Measurements from ENCODE around the gene HMG20A. TPM values are rescaled to one million over a fixed set of nuclear protein-coding genes. Genes with fewer than 3 reads are reported as not detected.

The HMG20A gene
- total and polyA plus RNA-seq, 2 experiments from 2014 or later, result 40.0 to 45.6 TPM

DNA sequence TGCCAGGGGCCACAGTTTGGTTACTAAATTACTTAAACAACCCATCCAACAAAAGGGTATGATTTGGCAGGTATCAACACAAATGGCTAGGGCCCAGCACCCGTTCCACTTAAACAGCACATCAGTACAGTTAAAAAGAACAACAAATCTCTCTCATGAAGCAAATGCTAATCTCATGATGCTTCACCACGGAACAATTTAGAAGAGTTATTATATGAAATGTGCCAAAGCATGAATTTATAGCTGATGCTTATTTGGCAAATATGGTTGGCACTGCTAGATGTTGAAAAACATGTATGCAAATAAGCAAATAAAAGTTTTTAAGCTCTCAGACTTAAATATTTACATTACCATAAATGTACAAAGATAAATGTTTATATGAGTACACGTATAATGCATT is 3.1 kb upstream of the HMG20A start:
- TF ChIP-seq CTCF (IDR thresholded peaks at IDR 0.05; ENCODE audit: low read depth, low read length), result no peak
- H3K9me3 ChIP-seq (ENCODE audit: low read depth), result no peaks in the 10 kb centered on the region
- H3K27me3 ChIP-seq, result no peaks in the 10 kb centered on the region
- no peak overlapping the region for H3K4me3 ChIP-seq
- H3K4me1 ChIP-seq (ENCODE audit: low read depth), result peaks cover 27% of the 10 kb centered on the region
- DNase-seq (ENCODE audit: low read depth in 1 of 2, low spot score in 1 of 2), result no peak
- H3K27ac ChIP-seq, result no peak overlapping the region
- no peaks in the 10 kb centered on the region for H3K36me3 ChIP-seq

- Histone ChIP-seq H3K4me1 (ENCODE audit: low read depth) (peaks cover 34% of the 10 kb centered on the region), H3K4me3 (peak overlapping the region; percentile 98), H3K36me3 (no peaks in the 10 kb centered on the region), H3K9me3 (ENCODE audit: low read depth) (no peaks in the 10 kb centered on the region), H3K27ac (no peak overlapping the region), H3K27me3 (no peaks in the 10 kb centered on the region)
- peak in 1 of 2 donors; percentile 35 for DNase-seq (ENCODE audit: low read depth in 1 of 2, low spot score in 1 of 2)
- TF ChIP-seq CTCF (IDR thresholded peaks at IDR 0.05; ENCODE audit: low read depth, low read length), result no peak
These were observed 2.2 kb upstream of the HMG20A start for GRCh38 chr15:77418391-77418965.

DNA sequence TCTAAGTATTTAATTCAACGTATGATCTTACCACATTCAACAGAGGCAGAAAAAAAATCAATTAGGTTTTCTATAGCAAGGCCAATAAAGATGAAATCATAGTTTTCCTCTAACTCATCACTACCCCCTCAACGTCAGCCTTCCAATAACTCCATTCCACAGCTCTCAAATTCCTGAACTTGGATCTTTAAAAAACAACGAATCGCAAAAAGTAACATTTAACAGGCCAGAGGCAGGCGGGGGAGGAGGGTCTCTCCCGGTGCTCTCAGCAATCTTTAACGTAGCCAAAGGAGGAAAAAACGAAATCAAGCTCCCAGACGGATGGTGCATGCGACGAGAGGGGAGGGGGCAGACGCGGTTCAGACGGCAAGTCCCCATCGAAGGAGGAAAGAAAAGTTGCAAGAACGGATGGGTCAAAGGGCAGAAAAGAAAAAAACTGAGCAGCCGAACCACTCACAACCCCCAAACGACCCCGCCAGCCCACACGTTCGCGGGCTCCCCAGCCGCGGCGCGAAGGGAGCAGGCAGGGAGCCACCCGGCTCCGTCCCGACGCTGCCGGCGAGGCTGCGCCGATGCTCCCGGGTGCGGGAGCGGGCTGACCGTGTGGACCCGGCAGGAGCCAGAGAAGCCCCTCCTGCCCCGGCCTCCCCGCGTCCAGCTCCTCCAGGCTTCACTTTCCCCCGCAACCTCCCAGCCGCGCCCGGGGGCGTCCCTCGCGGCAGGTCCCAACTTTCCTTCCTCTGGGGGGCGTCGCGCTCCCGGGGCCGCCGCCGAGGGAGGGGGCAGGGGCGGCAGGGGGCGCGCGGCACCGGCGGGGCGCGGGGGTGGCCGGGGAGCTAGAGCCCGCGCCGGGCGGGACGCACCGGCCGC is 1.5 kb upstream of the HMG20A start:
- Histone ChIP-seq H3K4me1 (ENCODE audit: low read depth) (peaks cover 34% of the 10 kb centered on the region), H3K27me3 (no peaks in the 10 kb centered on the region), H3K4me3 (peak overlapping the region; percentile 98), H3K36me3 (no peaks in the 10 kb centered on the region), H3K9me3 (ENCODE audit: low read depth) (no peaks in the 10 kb centered on the region), H3K27ac (peak overlapping the region; percentile 85)
- peak; percentile 53 to 66 for DNase-seq (ENCODE audit: low read depth in 1 of 2, low spot score in 1 of 2)
- peak; percentile 21 for TF ChIP-seq CTCF (IDR thresholded peaks at IDR 0.05; ENCODE audit: low read depth, low read length)

GRCh38 chr15:77419836-77420609 is 665 bp upstream of the HMG20A start, which contains the start of gene PEAK1:
Gene PEAK1 (minus strand): TSS chr15:77420104. CDS start chr15:77181926, 238,178 bp downstream.
- Histone ChIP-seq H3K4me3 (peak within 1 kb of the TSS; percentile 98), H3K9me3 (ENCODE audit: low read depth) (no peaks in the 10 kb centered on the region), H3K27ac (peak within 1 kb of the TSS; percentile 98), H3K27me3 (no peaks in the 10 kb centered on the region), H3K4me1 (ENCODE audit: low read depth) (peaks cover 34% of the 10 kb centered on the region), H3K36me3 (no peaks in the 10 kb centered on the region)
- peak; percentile 99 to 100 for DNase-seq (ENCODE audit: low read depth in 1 of 2, low spot score in 1 of 2)
- no peak for TF ChIP-seq CTCF (IDR thresholded peaks at IDR 0.05; ENCODE audit: low read depth, low read length)

DNA sequence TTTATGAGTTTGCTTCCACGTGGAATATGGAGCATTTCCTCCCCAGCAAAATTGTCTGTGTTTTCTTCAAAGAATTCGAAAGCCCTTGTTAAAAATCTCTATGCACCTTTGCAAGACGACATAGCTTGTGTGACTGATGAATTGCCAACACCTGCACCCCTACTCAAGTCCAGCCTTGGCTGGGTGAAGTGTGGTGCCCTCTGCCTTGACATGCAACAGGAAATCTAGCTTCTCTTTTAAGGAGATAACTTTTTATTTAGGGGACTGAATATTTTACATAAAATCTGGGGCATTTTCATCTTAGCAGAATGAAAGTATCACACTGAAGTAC is 647 bp downstream of the HMG20A start:
- Histone ChIP-seq H3K4me1 (ENCODE audit: low read depth) (peaks cover 26% of the 10 kb centered on the region), H3K27ac (peak overlapping the region; percentile 98)

More for the DNA sequence above, 647 bp downstream of the HMG20A start:
- TF ChIP-seq CTCF (IDR thresholded peaks at IDR 0.05; ENCODE audit: low read depth, low read length), result no peak
- Histone ChIP-seq H3K9me3 (ENCODE audit: low read depth) (no peaks in the 10 kb centered on the region), H3K36me3 (no peaks in the 10 kb centered on the region), H3K4me3 (peak overlapping the region; percentile 98), H3K27me3 (no peaks in the 10 kb centered on the region)
- peak; percentile 11 to 19 for DNase-seq (ENCODE audit: low read depth in 1 of 2, low spot score in 1 of 2)

Measured in cardiac muscle cell (in vitro differentiated cells and primary cell).